GM19438 (cell line): ENCODE measurements around the gene RFPL2.

Experiments used
- ATAC-seq: cut with Tn5 transposase; IDR thresholded peaks from one replicate; pipeline ENCODE4 v1.9.1; 2021; ENCODE audit warnings: low read depth; ENCODE audit not compliant: unreplicated experiment

RFPL2 gene

GRCh38 chr22:32204856-32205722 lies at the start of gene RFPL2:
RFPL2 (minus strand) TSS chr22:32205073; CDS start chr22:32202451, 2,622 bp downstream.
- no peak for ATAC-seq

- no peak for ATAC-seq
Observed at GRCh38 chr22:32249231-32249630, 44.4 kb upstream of the RFPL2 start.

GRCh38 chr22:32248276-32248675 lies 43.4 kb upstream of the RFPL2 start:
- no peak for ATAC-seq

- no peak for ATAC-seq
Observed at GRCh38 chr22:32246166-32246565, 41.3 kb upstream of the RFPL2 start.

GRCh38 chr22:32245042-32245441 lies 40.2 kb upstream of the RFPL2 start:
- no peak for ATAC-seq

GRCh38 chr22:32244547-32244946 lies 39.7 kb upstream of the RFPL2 start:
- ATAC-seq: no peak

GRCh38 chr22:32240461-32240860 lies 35.6 kb upstream of the RFPL2 start:
- ATAC-seq: no peak

- no peak for ATAC-seq
Observed at GRCh38 chr22:32237906-32238305, 33.0 kb upstream of the RFPL2 start.

- ATAC-seq: no peak
Observed at GRCh38 chr22:32236970-32237369, 32.1 kb upstream of the RFPL2 start.

- no peak for ATAC-seq
Observed at GRCh38 chr22:32233091-32233490, 28.2 kb upstream of the RFPL2 start.

GRCh38 chr22:32232191-32232830 lies 27.4 kb upstream of the RFPL2 start:
- ATAC-seq: no peak

GRCh38 chr22:32226326-32227104 lies 21.6 kb upstream of the RFPL2 start:
- ATAC-seq: no peak

- ATAC-seq: no peak
Observed at GRCh38 chr22:32222991-32223390, 18.1 kb upstream of the RFPL2 start.

- ATAC-seq: no peak
Observed at GRCh38 chr22:32219026-32219425, 14.2 kb upstream of the RFPL2 start.

- ATAC-seq: no peak
Observed at GRCh38 chr22:32218470-32218869, 13.6 kb upstream of the RFPL2 start.

- ATAC-seq: no peak
Observed at GRCh38 chr22:32217465-32217864, 12.6 kb upstream of the RFPL2 start.

- ATAC-seq: no peak
Observed at GRCh38 chr22:32216911-32217310, 12.0 kb upstream of the RFPL2 start.

- ATAC-seq: no peak
Observed at GRCh38 chr22:32211011-32211410, 6.1 kb upstream of the RFPL2 start.

- no peak for ATAC-seq
Observed at GRCh38 chr22:32208681-32209080, 3.8 kb upstream of the RFPL2 start.

- no peak for ATAC-seq
Observed at GRCh38 chr22:32207971-32208480, 3.2 kb upstream of the RFPL2 start.
